Omental fat pad (tissue), 4 donors: Measurements from ENCODE around the gene NAALADL2. TPM values are rescaled to one million over a fixed set of nuclear protein-coding genes. Genes with fewer than 3 reads are reported as not detected.

ENCODE experiments used
- ATAC-seq: fragments of 150-250 bp; one replicate; pipeline ENCODE4 v1.9.1; 2016; ENCODE audit warnings: mild to moderate bottlenecking, moderate library complexity; ENCODE audit not compliant: low FRiP score
- DNase-seq: peaks from one replicate; pipeline ENCODE4 v3.0.0-alpha.2; 2019; ENCODE audit warnings: low spot score
- total RNA-seq, 4 donors: library from RNA; depleted of rRNA; stranded (reverse); fragments of >200 nt; gene quantifications; one replicate each; pipeline ENCODE4 v1.1.0, GENCODE V29; 2016
- TF ChIP-seq, protein P1 (sequence below), 3 donors: fragments of 450-650 bp; IDR thresholded peaks; one replicate each; pipeline ENCODE4 v1.5.1; 2016 to 2017; ENCODE audit warnings: antibody characterized with exemption in 3 of 3, mild to moderate bottlenecking in 3 of 3, moderate library complexity in 2 of 3

The NAALADL2 gene
- total RNA-seq, 4 donors from 2014 or later = 6.5 to 15.1 (median 8.0) TPM

DNA sequence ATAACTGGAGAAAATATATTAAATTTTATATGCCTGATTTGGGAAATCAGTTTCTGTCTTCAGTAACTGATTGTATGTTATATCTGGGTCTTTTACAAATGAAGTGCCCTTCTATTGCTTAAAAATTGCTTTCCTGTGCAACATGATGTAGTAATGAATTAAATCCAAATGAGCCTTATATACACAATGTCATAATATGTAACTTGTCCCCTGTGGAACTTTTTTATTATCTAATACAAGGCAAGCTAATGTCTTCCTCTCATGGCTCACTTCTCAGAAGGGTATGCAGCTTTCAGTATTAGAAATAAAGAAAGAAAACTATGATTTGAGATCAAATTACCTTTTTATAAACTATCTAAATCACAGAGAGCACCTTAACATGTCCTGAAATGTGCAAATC, 248.9 kb downstream of the NAALADL2 start:
- ATAC-seq = no peak
- TF ChIP-seq, protein P1, sequence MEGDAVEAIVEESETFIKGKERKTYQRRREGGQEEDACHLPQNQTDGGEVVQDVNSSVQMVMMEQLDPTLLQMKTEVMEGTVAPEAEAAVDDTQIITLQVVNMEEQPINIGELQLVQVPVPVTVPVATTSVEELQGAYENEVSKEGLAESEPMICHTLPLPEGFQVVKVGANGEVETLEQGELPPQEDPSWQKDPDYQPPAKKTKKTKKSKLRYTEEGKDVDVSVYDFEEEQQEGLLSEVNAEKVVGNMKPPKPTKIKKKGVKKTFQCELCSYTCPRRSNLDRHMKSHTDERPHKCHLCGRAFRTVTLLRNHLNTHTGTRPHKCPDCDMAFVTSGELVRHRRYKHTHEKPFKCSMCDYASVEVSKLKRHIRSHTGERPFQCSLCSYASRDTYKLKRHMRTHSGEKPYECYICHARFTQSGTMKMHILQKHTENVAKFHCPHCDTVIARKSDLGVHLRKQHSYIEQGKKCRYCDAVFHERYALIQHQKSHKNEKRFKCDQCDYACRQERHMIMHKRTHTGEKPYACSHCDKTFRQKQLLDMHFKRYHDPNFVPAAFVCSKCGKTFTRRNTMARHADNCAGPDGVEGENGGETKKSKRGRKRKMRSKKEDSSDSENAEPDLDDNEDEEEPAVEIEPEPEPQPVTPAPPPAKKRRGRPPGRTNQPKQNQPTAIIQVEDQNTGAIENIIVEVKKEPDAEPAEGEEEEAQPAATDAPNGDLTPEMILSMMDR (IDR thresholded peaks at IDR 0.05) = no peak

DNA sequence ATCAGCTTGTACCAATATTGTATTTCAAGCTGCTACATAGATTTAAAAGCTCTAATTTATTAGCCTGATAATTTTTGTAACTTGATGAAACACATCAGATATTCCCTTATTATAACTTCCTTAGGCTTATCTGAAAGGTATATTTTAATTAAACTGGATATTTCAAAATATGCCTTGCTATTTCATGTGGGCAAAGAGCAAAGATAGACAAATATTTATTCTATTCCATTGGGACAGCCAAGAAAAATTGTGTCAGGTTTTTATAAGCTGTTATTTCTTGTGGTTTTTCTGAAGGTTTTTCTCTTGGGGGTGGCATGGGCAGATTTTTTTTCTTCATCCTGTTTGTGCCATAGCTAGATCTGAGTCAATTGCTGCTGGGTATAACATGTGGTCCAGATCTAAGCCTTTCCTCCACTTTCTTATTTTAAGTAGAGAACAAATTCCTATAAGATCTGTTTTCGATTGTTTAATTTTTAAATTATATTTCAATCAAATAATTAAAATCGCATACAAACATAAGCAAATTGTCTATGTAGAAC, 249.5 kb downstream of the NAALADL2 start:
- TF ChIP-seq, protein P1 (IDR thresholded peaks at IDR 0.05) = no peak
- DNase-seq (no peak), ATAC-seq (no peak)

More for the DNA sequence above, 248.9 kb downstream of the NAALADL2 start:
- no peak for DNase-seq

DNA sequence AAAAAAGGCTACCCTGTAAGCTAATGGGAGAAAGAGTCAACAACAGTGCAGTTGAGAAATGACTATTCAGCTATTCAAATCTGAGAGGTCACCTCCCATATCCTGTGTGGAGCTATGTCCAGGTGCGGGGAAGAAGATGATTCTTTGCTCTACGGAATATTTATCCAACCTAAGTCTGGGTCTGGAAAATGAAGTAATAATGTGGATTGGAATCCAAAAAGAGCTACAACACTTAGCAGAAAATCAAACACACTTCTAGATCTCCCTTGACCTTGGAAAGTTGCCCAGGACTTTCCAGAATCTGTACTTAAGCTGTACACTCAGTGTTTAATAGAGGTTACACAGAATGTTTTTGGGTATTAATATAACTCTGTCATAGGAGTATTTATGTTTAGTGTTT, 251.9 kb downstream of the NAALADL2 start:
- ATAC-seq = no peak
- no peak for DNase-seq
- TF ChIP-seq, protein P1 (IDR thresholded peaks at IDR 0.05) = no peak

DNA sequence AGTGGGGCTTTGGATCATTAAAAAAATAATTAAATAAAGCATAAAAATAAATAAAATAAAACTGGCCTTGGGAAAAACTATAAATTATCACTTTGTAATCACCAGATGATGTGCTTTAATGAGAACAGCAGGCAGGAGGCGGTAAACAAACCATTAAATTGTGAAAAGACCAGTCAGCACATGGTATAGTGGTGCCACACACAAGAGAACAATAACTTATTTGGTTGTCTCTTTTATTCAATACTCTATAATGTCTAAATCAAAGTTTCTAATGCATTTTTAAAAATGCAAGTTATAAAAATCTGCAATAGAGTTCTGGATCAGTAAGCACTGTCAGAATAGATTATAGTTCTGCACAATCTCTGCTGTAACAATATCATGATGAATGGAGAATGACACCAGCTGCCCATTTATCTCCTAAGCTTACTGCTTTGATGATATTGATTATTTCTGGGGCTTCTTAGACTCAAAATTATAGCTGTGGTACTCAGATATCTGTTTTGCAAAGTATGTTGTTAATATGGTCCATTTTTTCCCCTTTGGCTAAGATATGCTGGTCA, 259.3 kb downstream of the NAALADL2 start:
- DNase-seq (no peak), ATAC-seq (no peak)
- TF ChIP-seq, protein P1 (IDR thresholded peaks at IDR 0.05) = no peak

DNA sequence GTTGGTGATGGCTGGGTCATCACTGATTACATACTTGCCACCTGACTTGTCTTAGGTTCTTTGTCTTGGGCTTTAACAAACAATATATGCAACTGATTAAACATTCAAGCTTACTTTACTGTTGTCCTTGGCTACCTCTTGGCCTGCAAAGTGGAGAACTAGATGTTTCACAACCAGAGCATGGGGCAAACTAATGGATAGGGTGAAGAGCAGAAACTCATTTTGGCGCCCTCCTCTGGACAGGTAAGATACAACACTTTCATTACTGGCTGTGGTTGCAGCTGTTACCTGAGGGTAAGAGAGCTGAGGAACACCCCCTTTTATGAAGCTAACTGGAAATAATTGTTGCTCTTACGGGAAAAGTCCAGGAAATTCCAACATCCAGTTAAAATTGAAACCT, 262.1 kb downstream of the NAALADL2 start:
- TF ChIP-seq, protein P1 (IDR thresholded peaks at IDR 0.05) = no peak
- ATAC-seq (no peak), DNase-seq (no peak)

DNA sequence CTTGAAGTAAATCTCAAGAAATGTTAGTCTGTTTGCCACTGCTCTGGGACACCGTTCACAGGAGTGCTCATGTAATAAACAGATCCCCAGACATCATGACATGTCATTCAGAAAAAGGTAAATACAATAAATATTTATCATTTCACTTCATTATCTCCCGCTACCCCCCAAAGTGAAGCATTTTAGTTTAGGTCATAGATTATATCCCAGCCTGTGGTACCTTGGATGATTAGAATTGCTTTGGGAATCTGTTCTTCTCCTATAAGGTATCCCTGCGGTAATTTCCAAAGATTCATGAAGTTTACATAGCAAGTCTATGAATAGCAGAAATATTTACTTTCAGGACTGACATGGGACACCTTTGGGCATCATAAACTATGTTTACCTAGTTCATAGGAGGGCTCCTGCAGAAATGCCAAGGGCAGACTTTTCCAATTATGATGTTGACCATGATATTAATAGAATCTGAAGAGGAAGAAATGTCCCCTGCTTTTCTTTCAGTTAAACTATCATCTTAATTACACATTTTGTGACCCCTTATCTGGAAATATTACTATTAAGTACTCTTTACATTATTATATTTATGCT, 268.0 kb downstream of the NAALADL2 start:
- no peak for DNase-seq
- ATAC-seq = no peak

More for the DNA sequence above, 268.0 kb downstream of the NAALADL2 start:
- TF ChIP-seq, protein P1 (IDR thresholded peaks at IDR 0.05) = no peak
